NCI-H774 (cell line): ENCODE data around the gene HTR2A.

ENCODE experiments used
- DNase-seq: peaks from one replicate; lab custom pipeline; 2025; lab: John Stamatoyannopoulos, UW

The HTR2A gene

DNA sequence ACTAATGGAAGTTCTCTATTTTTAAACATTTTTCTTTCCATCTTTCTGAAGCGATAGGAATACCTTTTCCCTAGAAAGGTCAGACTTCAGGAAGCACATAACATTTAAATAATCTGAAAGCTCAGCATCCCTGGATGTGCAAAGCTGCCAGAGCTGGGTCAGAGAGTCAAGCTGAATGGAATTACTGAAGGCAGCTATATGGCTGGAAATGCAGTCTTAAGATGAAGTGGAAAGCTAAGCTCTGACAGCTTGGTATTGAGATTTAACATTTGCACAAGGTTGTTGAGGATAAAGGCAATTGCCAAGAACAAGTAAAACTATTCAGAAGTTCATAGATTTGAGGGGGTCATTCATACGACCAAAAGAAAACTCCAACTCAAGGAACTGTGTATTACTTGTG, 28.8 kb downstream of the HTR2A start:
- no peak for DNase-seq

DNA sequence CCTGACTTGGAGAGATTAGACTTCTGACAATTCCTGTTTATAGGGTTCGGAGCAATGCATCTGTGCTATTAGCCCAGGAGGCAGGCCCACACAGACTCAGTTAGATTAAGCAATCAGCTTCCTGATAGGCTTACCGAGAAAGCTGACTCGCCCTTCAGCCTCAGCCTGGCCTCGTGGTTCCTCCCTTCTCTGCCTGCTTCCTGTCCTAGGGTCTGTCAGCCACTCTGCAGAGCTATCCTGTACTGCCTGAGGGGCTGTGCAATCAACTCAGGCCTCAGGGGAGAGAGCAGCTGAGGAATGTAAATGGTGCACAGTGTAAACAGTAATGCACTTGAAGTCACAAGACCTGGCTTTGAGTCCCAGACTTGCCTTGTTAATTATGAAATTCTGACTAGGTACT, 30.7 kb downstream of the HTR2A start:
- DNase-seq: no peak

DNA sequence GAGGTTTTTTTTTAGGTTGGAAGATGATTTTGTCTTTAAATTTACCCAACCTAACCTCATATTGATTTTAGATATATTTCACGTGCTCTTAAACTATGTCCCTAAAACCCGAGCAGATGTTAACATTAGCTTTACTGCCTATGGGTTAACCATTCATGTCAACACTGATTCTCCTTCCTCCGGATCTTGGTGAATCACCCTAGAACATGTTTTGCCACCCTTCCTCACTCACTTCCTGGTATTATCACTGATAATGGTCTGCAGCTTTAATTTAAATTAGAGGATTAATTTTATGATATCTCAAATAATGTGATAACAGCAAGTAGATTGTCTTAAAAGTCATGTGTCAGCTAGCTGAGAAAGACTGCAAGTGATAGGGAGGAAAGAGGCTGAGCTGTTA, 31.9 kb downstream of the HTR2A start:
- DNase-seq: no peak

DNA sequence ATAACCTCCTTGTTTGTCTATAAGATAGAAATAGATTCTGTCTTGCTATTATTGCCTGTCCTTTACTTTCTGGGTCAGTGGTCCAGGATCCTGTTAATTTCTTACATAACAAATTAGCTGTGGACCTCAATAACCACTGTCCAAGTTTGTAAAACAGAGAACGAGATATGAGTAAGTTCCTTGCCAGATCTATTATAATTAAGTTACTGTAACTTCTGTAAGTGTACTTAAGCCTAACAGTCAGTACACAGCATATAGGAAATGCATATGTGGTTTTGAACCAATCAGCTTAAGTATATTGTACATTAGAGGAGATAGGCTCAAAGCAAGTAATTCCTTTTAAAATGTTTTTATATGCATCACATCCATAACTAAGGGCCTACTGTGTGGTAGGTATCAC, 34.9 kb downstream of the HTR2A start:
- DNase-seq: no peak

DNA sequence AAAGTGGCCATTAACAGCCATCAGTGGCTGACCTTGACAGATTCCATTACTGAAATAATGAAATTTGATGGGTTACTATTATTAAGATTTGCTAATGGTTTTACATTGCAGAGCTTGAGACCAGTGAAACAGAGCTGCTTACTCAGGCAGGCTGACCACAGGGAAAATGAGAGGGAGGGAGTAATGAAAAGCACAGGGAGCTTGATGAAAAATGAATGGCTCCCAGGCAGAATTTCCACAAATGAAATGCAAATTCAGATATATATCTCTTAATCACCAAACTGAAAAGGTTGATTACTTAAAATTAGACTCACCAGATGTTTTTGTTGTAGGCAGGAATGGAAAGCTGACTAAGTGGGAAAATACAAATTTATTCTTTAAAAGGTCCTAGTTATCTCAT, 36.1 kb downstream of the HTR2A start:
- no peak for DNase-seq

DNA sequence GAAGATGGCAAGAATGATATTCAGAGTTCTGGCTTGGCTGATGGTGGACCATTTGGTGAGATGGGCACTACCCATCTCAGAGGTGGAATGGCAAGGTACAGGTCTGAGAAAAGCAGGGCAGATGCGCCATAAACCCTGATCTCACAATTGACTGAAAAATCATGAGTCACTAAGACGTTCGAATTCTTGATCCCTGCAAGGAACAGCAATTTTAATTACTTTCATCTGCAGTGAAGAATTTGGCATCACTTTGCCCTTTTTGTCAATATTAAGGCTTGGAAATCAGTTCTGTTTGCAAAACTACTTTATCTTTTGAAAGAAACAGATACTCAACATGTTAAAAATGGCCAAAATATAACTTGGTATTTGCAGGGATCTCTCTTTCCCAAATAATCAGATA, 38.1 kb downstream of the HTR2A start:
- no peak for DNase-seq

DNA sequence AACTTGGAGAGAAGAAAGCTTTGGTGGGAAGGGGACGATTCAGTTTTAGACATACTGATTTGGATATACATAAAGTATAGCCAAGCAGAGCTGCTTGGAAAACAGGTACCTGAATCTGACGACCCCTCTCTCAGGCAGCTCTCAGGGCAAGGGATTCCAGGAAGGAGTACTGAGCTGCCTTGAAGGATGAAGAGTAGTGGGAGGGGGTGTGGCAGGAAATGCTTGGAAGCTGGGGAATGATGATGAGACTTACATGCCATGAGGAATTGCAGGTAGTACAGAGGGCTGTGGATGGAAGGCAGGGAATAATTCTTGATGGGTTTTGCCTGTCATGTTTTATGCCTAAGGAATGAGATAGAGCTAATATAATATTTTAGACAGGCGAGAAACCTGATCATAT, 38.7 kb downstream of the HTR2A start:
- DNase-seq: no peak

DNA sequence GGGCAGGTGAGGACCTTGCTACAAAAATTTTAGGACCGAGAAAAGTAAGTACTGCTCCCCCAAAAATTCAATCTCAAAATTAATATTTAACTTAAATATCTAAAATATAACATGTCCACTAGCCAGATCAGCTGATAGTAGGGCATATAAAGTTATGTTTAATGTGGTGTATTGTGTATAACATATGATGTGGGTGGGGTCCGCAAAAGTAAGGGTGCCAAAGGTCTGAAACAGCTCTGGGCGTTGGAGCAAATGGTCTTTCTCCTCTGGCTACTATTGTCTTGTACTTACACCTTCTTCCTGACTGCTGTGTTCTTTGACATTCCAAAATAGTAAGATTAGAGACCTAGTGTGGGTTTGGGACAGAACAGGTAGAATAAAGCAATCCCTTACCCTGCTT, 41.2 kb downstream of the HTR2A start:
- DNase-seq: no peak

DNA sequence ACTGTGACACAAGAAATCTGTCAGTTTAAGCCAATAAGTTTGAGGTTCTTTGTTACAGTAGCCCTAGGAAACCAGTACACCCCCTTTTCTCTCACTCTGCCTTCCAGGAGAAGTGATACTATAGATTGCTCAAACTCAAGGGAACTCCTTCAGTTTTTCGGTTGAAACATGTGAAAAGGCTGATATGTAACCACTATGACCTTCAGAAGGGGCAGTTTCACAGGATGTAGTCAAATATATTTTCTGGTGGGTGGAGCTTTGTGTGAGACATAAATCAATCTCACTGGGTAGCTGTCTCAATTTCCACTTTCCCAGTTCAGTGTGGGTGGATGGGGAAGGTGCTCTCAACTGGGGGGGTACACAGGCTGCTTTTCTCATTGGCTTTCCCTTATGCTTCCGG, 41.7 kb downstream of the HTR2A start:
- DNase-seq: no peak

DNA sequence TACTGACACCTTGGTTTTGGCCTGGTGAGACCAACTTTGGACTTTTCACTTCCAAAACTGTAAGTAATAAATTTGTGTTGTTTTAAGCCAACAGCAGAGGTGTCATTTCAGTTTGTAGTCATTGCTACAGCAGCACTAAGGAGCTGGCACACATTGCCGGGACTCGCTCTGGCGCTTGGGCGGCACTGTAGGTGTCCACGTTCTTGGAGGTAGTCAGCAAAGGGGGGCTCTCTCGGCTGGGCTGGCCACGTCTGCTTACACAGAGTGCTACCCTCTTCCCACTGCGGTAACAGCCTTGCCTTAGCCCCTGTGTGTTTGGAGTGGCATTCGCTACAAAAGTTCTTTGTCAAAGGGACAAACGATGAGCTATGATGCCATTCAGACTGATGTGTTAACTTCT, 44.7 kb downstream of the HTR2A start:
- DNase-seq: no peak

DNA sequence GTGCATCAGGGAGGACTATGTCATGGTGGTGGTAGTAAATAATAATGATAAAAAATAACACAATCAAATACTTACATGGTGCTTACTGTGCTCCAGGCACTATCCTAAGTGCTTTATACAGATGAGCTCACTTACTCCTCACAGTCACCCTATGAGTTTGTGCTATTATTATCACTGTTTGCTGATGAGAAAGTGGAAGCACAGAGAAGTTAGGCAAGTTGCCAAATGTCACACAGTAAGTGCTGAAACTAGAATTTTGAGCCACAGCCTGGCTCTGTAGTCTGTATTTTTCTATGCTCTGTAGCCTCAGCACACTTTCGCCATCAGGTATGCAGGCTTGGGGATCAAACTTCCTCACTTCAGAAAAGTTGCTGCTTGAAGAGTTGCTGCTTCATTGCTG, 46.6 kb downstream of the HTR2A start:
- DNase-seq: no peak

DNA sequence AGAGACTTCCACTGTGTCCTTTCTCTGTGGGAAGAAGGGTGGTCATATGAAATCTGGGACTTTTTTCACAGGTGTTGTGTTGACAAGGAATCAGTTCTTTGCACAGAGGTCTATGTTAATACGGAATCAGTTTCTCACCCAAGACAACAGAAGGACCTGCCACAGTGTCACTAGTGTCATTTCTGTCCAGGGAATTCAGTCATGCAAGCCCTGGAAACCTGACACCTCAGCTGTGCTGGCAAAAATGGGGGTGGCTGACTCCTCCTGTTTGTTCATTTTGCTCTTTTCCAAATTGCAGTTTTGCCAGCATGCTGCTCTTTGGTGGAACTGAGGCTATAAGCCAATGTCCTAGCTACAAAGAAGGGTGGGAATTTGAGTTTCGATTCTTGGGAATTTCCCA, 50.1 kb downstream of the HTR2A start:
- no peak for DNase-seq

DNA sequence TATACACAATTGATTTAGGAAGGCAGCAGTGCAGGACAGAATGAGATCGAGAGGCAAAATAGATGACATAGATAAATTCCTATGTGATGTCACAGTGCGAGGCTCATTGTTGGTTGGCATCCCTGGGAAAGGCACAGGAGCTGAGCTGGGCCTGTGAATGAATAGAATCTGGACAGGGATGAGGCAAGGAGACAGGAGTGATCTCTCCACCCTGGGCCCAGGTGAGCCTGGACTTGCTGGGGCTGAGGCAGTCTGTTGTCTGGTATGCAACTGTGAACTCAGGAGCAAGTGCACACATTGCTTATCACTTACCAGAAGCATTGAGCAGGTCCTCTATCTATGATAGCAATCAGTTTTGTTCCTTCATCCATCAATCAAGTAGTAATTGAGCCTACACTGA, 51.7 kb downstream of the HTR2A start:
- no peak for DNase-seq

DNA sequence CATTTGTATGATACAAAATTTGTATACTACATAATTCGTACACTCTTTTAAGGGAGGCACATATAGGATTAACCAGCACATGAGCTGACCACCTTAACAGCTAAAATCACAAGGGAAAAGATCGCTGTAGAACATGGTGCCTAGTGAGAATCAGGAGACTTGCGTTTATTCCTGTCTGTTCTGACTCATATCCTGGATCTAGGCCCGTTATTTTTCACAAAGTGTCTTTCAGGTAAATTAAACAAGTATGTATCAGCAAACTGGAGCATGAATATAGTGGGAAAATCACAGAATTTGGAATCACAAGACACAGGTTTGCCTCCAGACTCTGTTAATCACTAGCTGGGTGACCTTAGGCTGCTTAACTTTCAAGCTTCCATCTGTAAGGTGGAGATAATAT, 52.4 kb downstream of the HTR2A start:
- DNase-seq: no peak

DNA sequence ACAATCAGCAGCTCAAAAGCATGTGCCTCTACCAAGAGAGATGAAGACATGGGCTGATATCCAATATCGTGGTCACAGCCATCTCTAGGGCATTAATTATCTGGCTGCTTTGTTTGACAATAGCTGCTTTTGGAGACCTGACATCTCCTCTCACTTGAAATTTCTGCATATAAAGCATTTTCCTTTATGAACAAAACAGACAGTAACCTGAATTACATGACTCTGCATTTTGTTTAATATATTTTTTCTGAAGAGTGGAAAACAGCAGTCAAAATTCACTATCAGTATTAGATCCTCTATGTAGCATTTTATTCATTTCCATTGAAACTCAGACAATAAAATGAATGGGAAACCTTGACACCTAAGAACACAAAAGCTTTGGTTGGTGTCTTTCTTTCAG, 57.5 kb downstream of the HTR2A start:
- DNase-seq: no peak

DNA sequence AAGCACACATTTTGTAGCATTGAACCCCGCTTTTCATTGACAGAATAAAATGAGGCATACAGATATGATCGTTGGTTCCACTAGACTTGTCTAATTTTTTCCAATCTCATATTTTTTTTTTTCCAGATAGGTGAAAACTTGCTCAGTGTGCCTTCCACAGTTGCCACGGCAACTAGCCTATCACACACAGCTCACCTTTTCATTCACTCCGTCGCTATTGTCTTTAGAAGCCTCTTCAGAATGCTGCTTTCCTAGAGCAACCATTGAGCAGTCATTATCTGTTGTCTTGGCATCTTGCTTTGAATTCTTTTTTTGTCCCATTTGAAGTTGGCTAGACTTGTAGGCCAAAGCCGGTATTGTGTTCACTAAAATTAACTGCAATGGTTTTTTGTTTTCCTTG, 62.2 kb downstream of the HTR2A start:
- no peak for DNase-seq

DNA sequence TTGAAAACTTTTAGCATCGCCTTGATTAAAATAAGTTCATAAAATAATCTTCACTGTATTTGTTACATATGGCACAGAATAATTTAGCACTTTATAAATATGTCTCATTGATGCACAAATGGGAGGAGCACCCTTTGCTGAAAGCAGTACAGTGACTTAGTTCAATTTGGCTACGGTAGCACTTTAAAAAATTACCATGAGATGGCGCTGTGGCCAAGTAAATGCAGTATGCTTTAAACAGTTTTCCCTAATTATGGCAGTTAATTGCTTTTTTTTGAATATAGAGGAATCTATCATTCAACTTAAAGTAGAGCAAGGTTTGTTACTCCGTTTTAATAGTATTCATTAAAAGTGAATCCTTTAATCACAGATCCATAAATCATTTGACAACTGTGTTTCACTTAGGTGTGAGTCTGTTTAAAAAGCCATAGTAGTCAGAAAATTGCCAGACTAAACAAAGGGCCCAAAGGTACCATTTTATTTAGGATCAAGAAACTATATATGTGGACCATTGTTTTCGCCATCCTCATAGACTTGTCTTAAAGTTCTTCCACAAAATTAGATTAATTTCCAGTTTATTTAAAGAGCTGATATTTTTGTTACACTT, 65.2 kb downstream of the HTR2A start:
- no peak for DNase-seq

DNA sequence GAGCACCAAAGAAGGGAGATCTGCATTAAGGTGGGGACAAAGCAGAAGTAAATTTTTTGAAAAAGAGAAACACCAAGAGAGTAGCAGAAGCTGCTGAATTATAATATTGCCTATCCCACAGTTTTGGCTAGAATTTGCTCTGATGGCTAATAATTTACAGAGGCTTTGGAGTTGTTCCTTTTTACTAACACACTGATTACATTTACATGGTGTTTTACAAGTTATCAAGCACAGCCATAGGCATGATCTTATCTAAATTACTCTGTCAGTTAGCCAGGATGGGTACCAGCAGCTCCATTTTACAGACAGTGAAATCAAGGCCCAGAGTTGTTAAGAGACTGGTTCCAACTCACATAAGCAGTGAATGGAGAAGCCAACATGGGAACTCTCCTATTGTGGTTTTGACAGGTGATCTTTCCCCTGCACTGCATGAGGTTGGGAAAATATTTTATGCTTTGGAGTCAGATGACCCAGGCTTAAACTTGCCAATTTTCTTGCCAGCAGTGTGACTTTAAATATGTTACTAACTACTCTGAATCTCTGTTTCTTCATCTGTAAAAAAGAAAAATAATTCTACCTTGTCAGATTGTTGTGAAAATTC, 66.3 kb downstream of the HTR2A start:
- no peak for DNase-seq

DNA sequence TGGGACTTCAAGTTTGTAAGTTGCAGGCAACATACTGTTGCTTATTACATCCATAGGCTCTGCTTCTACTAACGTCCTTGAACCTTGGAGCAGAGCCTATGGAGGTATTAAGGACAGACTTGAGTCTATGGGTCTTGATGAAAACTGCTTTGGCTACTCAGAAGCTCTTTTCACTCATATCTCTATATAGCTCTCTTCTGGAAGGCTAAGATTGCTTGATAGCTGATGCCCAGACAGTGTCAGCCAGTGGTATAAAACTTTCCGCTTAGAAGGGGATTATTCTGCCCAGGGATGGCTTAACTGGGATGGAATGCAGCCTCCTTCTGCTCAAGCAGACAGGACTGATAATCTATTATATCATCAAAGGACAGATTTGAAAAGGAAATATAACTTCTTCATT, 74.3 kb downstream of the HTR2A start:
- DNase-seq: no peak

DNA sequence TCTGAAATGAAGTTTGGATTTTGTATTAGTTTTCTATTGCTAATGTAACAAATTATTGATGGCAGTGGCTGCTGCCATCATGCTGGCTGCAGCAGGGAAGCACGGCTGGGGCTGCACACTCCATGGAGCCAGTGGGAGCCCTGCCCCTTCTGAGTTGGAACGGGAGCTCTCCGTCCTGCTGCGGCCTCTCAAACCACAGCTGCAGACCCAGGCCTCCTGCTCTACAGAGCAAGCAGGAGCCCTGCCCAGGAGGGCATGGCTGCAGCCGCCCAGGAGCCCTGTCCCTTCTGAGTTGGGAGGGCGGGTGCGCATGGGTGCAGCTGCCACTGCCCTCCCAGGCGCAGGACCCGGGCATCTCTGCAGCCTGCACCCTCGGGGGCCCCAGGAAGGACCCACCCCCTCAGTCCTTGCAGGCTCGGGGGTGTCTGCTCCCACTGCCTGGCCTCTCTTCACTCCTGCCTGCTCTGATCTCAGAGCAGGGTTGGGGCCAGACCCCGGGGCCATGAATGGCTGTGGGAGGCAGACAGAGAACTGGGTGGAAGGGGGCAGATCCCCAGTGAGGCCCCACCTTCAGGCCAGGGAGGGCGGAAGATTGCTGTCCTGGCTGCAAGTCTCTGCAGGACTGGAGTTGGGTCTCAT, 78.9 kb downstream of the HTR2A start:
- no peak for DNase-seq

DNA sequence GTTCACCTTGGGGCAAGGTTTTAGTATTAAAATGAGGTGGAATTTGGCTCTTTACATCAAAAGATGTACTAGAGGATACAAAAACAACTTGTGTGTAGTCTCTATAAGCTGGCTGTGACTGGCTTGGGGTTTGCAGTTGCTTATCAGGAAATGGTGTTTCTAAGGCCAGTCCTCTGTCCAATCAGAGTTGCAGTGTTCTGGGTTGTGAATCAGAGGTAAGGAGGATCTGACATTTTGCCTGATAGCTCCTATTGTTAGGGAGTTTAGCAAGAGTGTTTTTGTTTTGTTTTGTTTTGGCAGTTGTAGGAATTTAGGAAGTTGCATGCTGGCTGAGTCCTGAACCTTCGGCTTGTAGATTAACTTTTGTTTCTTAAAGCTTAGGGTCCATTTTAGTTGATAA, 79.8 kb downstream of the HTR2A start:
- DNase-seq: no peak

DNA sequence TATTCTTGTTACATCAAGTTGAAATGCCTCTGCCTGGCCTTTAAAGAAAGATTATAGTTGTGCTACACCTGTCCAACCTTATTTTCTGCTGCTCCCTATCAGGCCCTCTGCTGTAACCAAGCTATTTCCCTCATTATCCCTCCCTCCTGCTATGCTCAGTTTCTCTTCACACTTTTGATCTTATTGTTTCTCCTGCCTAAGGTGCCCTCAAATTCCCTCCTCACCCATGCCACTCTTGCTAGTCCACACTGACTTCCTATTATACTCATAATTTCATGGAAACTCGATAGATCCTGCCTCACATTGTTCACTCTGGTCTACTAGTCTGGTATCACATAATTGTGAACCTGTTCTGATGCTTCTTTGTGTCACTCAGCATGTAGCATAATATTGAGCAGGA, 80.5 kb downstream of the HTR2A start:
- no peak for DNase-seq

DNA sequence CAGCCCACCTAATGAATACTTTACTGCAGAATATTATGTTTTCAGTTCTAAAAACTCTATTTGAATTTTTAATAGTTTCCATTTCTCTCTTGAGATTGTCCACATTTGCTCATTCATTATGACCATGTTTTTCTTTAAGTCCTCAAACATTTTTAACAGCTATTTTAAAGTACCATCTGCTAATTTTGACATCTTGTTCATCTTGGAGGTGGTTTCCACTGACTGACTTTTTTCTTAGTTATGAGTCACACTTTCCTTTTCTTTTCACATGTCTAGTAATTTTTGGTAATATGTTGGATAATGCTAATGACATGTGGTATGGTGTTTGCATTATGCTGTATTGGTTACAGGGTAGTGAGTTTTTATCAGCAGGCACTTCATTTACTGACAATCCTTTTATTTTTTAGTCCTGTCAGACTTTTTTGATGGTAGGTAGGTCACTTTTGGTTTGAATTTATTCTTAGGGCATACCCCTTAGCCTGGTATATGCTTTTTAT, 84.5 kb downstream of the HTR2A start:
- DNase-seq: no peak

DNA sequence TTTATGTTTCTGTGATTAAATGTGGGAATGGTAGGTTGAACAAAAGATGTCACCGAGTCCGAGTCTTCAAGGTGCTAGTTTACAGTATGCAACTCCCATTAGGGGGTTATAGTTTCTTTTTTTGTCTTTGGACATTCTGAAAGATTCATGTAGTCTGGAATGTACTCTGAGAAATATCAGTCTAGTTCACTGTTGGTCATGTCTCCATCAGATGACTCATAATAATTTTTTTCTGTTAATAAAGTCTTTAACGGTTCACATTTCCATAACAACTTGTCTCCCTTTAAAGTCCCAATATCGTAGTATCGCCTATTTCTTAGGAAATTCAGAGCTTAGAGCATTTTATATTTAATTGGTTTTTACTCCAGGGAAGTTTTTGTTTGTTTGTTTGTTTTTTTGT, 86.4 kb downstream of the HTR2A start:
- no peak for DNase-seq
